A673 (cell line): ENCODE results near the gene RFK. TPM values are rescaled to one million over a fixed set of nuclear protein-coding genes. Genes with fewer than 3 reads are reported as not detected.

Source experiments
- BruUV-seq: library from RNA; stranded (reverse); fragments of 400-500 nt; replicated peaks from 2 replicates; lab custom pipeline; 2021; lab: Mats Ljungman, UMichigan
- CTCF ChIA-PET: fragments of 300-600 bp; sonication (Branson Sonifier 250); formaldehyde crosslinking; loops from one replicate; lab custom pipeline; 2022; ENCODE audit warnings: antibody characterized with exemption; lab: Charles Lee
- POLR2A ChIA-PET: fragments of 300-600 bp; sonication (Branson Sonifier 250); formaldehyde crosslinking; loops from one replicate; lab custom pipeline; 2022; ENCODE audit warnings: antibody characterized with exemption; ENCODE audit not compliant: low non-redundant PET; lab: Charles Lee
- DNase-seq: peaks from one replicate; pipeline ENCODE4 v3.0.0-alpha.2; 2015; ENCODE audit warnings: low spot score
- H3K27ac ChIP-seq: fragments of 200-600 bp; sonication (generic); 2 replicates; pipeline ENCODE4 v1.5.1; 2016; ENCODE audit warnings: mixed run types, low read depth, mild to moderate bottlenecking, mixed read lengths, antibody characterized with exemption, low read length; ENCODE audit not compliant: poor library complexity, severe bottlenecking
- H3K27me3 ChIP-seq: fragments of 200-600 bp; sonication (generic); replicated peaks from 2 replicates; pipeline ENCODE4 v1.6.1; 2017; ENCODE audit warnings: mixed run types, low read depth, mild to moderate bottlenecking, mixed read lengths, antibody characterized with exemption, low read length; ENCODE audit not compliant: insufficient read depth, poor library complexity
- H3K36me3 ChIP-seq: fragments of 200-600 bp; sonication (generic); 2 replicates; pipeline ENCODE4 v1.6.1; 2016; ENCODE audit warnings: mixed run types, mild to moderate bottlenecking, mixed read lengths, antibody characterized with exemption, low read length; ENCODE audit not compliant: insufficient read depth, poor library complexity, severe bottlenecking
- H3K4me1 ChIP-seq: fragments of 200-600 bp; sonication (generic); 2 replicates; pipeline ENCODE4 v1.6.1; 2017; ENCODE audit warnings: mixed run types, mild to moderate bottlenecking, mixed read lengths, antibody characterized with exemption, low read length; ENCODE audit not compliant: insufficient read depth, poor library complexity, severe bottlenecking
- H3K4me3 ChIP-seq: fragments of 200-600 bp; sonication (generic); 2 replicates; pipeline ENCODE4 v1.5.1; 2016; ENCODE audit warnings: low read depth, mixed run types, mild to moderate bottlenecking, mixed read lengths, low read length; ENCODE audit not compliant: poor library complexity, severe bottlenecking
- H3K9me3 ChIP-seq: fragments of 200-600 bp; sonication (generic); 2 replicates; pipeline ENCODE4 v1.6.1; 2016; ENCODE audit warnings: mixed run types, low read depth, mild to moderate bottlenecking, mixed read lengths, antibody characterized with exemption, low read length; ENCODE audit not compliant: poor library complexity, severe bottlenecking
- EZH2 ChIP-seq: fragments of 200-600 bp; sonication (generic); IDR thresholded peaks from 2 replicates; pipeline ENCODE4 v1.6.1; 2017; ENCODE audit warnings: borderline replicate concordance, low read depth, mild to moderate bottlenecking, mixed read lengths, antibody characterized with exemption, low read length; ENCODE audit not compliant: poor library complexity, severe bottlenecking
- intact Hi-C: fragments of 100-400 bp; cut with micrococcal nuclease; formaldehyde crosslinking; loops from one replicate; pipeline ENCODE4 v1.10.0; 2022; ENCODE audit not compliant: unreplicated experiment
- total RNA-seq: library from RNA; stranded (reverse); gene quantifications from 2 replicates; pipeline ENCODE4 v1.2.3, GENCODE V29; 2021
- TF ChIP-seq, protein P1 (sequence below): fragments of 300-800, 200-600 bp; sonication (generic); conservative IDR thresholded peaks from 2 replicates; pipeline ENCODE4 v1.5.1; 2017; ENCODE audit warnings: low read depth, mild to moderate bottlenecking, antibody characterized with exemption, low read length, moderate library complexity, mixed read lengths

Gene RFK
- total RNA-seq, 1 experiment from 2014 or later: 22.1 TPM

DNA sequence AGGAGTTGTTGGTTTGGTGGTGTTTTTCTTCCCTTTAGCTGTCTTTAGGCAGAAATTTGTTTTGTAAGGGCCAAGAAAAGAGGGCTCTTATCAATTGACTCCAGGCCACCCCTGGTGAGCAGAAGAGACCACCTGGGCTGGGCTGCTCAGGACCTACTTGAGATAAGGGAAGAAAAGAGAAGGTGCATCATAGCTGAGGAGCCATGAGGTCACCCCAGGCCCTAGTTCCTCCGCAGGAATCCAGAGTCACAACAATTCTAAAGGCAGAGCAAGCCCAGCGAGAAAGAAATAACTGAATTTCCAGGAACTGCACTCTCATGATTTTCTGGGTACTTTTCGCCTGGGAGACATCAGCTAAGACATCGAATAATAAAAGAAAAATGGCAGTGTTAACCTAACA, 34.9 kb downstream of the RFK start:
- no peaks in the 10 kb centered on the region for H3K9me3 ChIP-seq
- H3K27me3 ChIP-seq: peaks cover 15% of the 10 kb centered on the region
- intact Hi-C loops: no loop called here
- no peak overlapping the region for H3K4me3 ChIP-seq
- TF ChIP-seq, protein P1, sequence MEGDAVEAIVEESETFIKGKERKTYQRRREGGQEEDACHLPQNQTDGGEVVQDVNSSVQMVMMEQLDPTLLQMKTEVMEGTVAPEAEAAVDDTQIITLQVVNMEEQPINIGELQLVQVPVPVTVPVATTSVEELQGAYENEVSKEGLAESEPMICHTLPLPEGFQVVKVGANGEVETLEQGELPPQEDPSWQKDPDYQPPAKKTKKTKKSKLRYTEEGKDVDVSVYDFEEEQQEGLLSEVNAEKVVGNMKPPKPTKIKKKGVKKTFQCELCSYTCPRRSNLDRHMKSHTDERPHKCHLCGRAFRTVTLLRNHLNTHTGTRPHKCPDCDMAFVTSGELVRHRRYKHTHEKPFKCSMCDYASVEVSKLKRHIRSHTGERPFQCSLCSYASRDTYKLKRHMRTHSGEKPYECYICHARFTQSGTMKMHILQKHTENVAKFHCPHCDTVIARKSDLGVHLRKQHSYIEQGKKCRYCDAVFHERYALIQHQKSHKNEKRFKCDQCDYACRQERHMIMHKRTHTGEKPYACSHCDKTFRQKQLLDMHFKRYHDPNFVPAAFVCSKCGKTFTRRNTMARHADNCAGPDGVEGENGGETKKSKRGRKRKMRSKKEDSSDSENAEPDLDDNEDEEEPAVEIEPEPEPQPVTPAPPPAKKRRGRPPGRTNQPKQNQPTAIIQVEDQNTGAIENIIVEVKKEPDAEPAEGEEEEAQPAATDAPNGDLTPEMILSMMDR: no peak
- no peak for TF ChIP-seq EZH2
- POLR2A ChIA-PET: interaction anchor here (0.6 kb wide), 1 partner anchor 313 kb away, joined by 5 read pairs; no protein-coding TSS in a partner anchor
- H3K27ac ChIP-seq: no peak overlapping the region
- no TSS peak for BruUV-seq
- no peak for DNase-seq
- CTCF ChIA-PET: no interaction called here
- H3K4me1 ChIP-seq: no peaks in the 10 kb centered on the region
- no peaks in the 10 kb centered on the region for H3K36me3 ChIP-seq

DNA sequence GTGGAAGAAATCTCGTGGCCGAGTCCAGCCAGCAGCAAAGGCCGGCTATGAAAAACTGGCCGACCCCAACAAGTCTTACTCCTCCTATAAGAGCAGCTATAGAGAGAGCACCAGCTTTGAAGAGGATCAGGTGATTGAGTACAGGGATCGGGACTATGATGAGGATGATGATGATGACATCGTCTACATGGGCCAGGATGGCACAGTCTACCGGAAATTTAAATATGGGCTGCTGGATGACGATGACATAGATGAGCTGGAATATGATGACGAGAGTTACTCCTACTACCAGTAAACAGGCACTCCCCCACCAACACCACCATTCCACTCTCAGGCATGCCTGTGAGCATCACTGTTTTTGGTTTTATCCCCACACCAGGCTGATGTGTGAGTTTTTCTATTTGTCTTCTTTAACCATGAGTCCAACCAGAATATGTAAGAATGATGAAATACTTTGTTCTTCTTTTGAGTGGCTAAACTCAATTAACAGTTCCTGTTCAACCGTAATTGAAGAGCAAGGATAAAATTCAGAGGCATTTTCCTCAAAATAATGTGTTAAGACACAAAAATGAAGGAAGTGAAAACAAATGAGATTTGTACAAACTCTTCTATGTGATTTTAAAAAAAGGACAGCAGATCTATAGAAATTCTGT, 35.5 kb downstream of the RFK start:
- no TSS peak for BruUV-seq
- intact Hi-C loops: no loop called here
- CTCF ChIA-PET: no interaction called here

GRCh38 chr9:76357555-76357954, 36.7 kb downstream of the RFK start:
- H3K4me3 ChIP-seq: no peak overlapping the region
- intact Hi-C loops: no loop called here
- H3K27ac ChIP-seq: no peak overlapping the region
- no peaks in the 10 kb centered on the region for H3K36me3 ChIP-seq
- POLR2A ChIA-PET: no interaction called here
- H3K4me1 ChIP-seq: no peaks in the 10 kb centered on the region
- TF ChIP-seq, protein P1: no peak
- TF ChIP-seq EZH2: no peak
- CTCF ChIA-PET: no interaction called here
- BruUV-seq: no TSS peak
- DNase-seq: no peak
- peaks cover 12% of the 10 kb centered on the region for H3K27me3 ChIP-seq
- no peaks in the 10 kb centered on the region for H3K9me3 ChIP-seq

More for the DNA sequence above, 35.5 kb downstream of the RFK start:
- H3K27ac ChIP-seq: no peak overlapping the region
- H3K4me3 ChIP-seq: no peak overlapping the region
- POLR2A ChIA-PET: no interaction called here
- H3K36me3 ChIP-seq: no peaks in the 10 kb centered on the region
- H3K27me3 ChIP-seq: peaks cover 15% of the 10 kb centered on the region
- DNase-seq: no peak
- no peaks in the 10 kb centered on the region for H3K9me3 ChIP-seq
- TF ChIP-seq, protein P1: no peak
- TF ChIP-seq EZH2: no peak
- no peaks in the 10 kb centered on the region for H3K4me1 ChIP-seq
